Measurements from ENCODE around the gene OXNAD1.
"Not testable (repeated sequence)": the region's sequence is repeated elsewhere in the genome, so short reads cannot be mapped to it uniquely, and the experiment has no call there.

OXNAD1 gene

DNA sequence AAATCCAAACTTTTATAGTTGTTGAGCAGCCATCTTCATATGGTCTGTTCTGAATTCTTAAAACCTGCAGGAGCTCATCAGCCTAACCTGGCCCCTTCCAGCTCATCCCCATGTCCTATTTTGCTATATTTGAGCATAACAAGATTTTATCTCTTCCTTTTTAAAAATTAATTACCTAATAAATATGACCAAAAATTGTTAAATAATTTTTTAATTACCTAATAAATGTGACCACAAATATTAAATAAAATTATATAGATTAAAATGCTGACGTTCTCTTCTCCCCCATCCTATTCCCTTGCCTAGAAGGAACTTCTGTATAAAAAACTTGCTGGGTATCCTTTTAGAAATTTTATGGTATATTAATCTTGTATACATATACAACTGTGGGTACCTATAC is 43.7 kb downstream of the OXNAD1 start:
- TF ChIP-seq, protein P1, sequence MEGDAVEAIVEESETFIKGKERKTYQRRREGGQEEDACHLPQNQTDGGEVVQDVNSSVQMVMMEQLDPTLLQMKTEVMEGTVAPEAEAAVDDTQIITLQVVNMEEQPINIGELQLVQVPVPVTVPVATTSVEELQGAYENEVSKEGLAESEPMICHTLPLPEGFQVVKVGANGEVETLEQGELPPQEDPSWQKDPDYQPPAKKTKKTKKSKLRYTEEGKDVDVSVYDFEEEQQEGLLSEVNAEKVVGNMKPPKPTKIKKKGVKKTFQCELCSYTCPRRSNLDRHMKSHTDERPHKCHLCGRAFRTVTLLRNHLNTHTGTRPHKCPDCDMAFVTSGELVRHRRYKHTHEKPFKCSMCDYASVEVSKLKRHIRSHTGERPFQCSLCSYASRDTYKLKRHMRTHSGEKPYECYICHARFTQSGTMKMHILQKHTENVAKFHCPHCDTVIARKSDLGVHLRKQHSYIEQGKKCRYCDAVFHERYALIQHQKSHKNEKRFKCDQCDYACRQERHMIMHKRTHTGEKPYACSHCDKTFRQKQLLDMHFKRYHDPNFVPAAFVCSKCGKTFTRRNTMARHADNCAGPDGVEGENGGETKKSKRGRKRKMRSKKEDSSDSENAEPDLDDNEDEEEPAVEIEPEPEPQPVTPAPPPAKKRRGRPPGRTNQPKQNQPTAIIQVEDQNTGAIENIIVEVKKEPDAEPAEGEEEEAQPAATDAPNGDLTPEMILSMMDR (IDR thresholded peaks at IDR 0.05; ENCODE audit: low read depth, low read length), result no peak
- H3K4me3 ChIP-seq (ENCODE audit: low read depth, low read length), result no peak overlapping the region

DNA sequence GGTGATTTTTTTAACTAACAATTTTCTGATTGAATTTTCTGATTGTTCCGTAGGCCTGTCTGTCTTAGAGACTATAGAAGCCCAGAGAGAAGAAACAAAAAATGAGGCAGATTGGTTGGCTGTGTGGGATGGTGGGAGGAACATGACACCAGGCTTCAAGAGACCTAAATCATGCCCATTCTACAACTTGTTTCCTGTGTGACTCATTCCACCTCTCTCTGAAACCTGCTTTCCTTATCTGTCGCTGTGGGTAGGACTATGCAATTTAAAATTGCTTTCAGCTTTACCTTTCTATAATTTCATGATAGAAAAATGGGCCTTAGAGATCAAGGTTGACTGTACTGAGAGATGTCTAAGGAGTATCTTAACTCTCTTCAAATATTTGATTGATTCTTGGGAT is 44.5 kb downstream of the OXNAD1 start:
- TF ChIP-seq, protein P1 (IDR thresholded peaks at IDR 0.05; ENCODE audit: low read depth, low read length), result no peak
- H3K4me3 ChIP-seq (ENCODE audit: low read depth, low read length), result no peak overlapping the region

DNA sequence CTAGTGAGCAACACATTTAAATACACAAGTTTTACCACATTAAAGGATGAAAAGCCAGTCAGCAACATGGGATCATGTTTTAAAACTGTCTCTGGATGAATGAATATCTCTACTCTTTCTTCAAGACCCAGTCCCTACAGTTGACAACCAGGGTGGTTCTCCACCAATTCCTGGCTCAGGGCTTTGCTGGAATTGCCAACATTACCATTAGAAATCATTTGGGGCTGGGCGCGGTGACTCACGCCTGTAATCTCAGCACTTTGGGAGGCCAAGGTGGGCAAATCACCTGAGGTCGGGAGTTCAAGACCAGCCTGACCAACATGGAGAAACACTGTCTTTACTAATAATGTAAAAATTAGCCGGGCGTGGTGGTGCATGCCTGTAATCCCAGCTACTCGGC is 45.5 kb downstream of the OXNAD1 start:
- not testable (repeated sequence) for H3K4me3 ChIP-seq (ENCODE audit: low read depth, low read length)

DNA sequence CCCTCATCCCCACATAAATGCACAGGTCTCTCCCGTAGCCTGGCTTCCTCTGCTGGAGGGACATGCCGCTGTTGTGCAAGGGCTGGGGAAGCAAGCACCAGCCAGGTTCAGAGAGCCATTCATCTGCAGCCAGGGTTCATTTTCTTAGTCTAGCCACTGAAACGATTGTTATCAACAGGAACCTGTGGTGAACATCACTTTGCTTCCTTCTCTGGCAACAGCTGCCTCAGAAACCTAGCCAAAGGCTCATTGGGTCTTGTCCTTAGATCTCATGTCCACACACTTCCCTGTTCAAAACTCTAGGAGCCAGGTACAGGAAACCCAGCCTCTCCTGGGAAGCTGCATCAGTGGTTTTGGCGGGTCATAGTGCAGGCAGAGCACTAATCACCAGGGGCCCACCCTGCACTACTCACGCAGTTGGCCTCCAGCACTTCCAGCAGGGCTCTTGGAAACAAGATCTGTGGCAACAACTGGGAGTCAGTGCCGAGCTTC is 47.0 kb downstream of the OXNAD1 start:
- no peak overlapping the region for H3K4me3 ChIP-seq (ENCODE audit: low read depth, low read length)
- TF ChIP-seq, protein P1 (IDR thresholded peaks at IDR 0.05; ENCODE audit: low read depth, low read length), result no peak

DNA sequence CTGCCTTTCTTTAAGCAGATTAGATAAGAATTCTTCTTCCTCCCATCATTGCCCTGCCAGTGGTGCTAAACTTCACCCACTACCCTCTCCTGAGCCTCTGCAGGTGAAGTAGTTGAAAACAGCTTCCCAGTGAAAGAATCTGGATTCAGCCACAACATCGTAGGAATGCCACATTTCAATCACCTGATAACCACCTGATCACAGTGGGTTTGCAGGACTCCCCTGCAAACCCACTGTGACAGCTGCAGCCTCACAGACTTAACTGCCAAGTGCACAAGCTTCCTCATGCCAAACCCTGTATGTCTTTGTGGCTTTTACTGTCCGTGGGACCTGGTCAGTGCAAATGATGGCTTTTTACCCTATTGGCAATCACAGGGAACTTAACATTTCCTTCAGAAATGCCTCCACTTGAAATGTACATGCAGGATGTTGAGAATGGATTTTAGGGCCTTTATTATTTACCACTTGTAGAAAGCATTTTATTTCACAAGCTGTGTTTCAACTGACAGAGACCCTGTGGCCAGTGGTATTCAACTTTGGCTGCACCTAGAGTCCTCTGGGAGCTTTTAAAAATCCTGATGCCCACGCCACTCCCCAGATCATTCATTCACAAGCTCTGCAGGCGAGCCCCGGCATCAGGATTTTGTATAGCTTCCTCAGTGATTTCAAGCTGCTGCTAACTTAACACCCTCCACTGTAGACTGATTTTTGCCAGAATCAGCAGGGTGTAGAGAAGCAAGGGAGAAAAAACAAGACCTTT is 49.1 kb downstream of the OXNAD1 start:
- TF ChIP-seq, protein P1 (IDR thresholded peaks at IDR 0.05; ENCODE audit: low read depth, low read length), result no peak
- no peak overlapping the region for H3K4me3 ChIP-seq (ENCODE audit: low read depth, low read length)

DNA sequence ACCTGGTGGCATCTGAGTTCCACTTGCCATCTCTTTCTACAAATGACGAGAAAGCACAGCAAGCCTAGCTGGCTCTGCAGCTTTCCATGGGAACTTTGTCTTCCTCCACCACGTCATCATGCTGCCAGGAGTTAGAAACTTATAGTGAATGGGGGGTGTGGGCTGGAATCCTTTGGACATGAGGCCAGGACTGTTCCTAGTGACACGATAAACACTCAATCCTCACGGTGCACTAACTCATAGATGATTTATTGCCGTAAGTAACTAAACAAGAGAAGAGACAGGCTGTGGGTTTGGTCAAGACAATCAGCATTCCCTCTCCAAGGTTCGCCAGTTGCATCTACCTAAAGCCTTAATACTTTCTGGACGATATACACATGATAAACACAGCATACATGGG is 50.6 kb downstream of the OXNAD1 start:
- no peak overlapping the region for H3K4me3 ChIP-seq (ENCODE audit: low read depth, low read length)
- TF ChIP-seq, protein P1 (IDR thresholded peaks at IDR 0.05; ENCODE audit: low read depth, low read length), result no peak

DNA sequence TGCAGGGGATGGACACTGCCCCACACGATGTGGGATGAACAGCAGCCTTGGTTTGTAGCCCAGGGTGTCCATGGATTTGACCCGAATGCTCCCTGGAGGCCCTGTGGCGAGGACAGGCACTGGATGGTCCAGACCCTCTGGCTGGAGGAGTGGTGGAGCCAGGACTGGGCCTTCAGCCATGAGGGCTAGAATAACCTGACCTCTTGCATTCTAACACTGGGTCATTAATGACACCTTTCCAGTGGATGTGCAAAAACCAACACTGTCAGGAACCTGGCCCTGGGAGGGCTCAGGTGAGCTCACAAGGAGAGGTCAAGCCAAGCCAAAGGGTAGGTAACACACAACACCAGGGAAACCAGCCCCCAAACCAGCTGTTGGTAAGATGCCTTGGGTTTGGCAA is 51.4 kb downstream of the OXNAD1 start:
- no peak overlapping the region for H3K4me3 ChIP-seq (ENCODE audit: low read depth, low read length)
- TF ChIP-seq, protein P1 (IDR thresholded peaks at IDR 0.05; ENCODE audit: low read depth, low read length), result no peak
